HG03439 (cell line): Measurements from ENCODE around the gene B4GALT5.

ENCODE experiments used
- ATAC-seq: cut with Tn5 transposase; IDR thresholded peaks from one replicate; pipeline ENCODE4 v1.9.1; 2021; ENCODE audit warnings: mild to moderate bottlenecking, moderate library complexity; ENCODE audit not compliant: unreplicated experiment

B4GALT5 gene

GRCh38 chr20:49701916-49702315, 11.8 kb downstream of the B4GALT5 start:
- ATAC-seq = no peak

DNA sequence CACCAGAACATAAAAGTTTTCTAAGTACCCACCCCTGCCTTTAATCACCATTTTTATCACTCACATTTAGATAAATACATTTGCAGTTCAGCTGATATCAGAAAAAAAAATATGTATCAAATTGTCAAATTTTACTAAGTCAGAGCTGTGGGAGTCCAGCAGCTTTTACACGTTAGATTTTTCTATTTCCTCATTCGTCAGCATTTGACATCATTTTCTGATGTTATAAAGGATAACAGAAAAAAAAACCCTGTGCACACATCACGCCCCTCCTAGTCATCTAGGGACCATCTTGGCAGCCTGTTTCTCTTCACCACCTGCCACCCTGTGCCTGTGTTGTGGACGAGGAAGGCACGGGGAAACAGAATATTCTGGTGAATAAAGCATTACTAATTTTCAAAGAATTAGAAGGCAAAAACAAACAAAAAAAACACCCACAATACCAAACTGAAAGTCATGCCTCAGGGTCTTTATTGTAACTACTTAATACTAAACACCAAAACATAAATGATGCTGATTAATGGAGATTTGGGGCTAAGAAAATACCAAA, 12.4 kb downstream of the B4GALT5 start:
- ATAC-seq = no peak

DNA sequence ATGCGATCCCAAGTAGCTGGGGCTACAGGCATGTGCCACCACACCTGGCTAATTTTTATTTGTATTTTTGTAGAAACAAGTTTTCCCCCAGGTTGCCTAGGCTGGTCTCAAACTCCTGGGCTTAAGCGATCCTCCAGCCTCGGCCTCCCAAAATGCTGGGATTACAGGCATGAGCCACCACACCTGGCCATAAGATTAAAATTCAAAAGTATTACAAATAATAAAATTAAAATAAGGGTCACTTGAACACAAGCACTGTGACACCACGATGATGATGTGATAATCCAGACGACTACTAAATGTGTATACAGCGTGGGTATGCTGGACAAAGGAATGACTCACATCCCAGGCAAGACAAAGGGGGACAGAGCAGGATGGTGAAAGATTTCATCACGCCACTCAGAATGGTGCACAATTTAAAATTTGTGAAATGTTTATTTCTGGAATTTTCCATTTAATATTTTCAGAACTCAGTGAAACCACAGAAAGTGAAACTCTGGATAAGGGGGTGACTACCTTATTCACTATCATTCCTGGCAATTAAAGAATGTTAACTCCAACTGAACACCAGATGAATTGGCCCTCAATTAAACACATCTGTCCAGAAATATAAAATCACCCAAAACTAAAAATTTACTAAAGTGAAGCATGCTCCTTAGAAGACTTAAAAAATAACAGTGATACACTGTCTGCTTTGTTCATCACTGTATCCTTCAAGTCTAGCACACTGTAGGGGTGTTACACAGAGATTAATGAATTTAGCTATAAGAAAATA, 13.1 kb downstream of the B4GALT5 start:
- ATAC-seq = no peak

DNA sequence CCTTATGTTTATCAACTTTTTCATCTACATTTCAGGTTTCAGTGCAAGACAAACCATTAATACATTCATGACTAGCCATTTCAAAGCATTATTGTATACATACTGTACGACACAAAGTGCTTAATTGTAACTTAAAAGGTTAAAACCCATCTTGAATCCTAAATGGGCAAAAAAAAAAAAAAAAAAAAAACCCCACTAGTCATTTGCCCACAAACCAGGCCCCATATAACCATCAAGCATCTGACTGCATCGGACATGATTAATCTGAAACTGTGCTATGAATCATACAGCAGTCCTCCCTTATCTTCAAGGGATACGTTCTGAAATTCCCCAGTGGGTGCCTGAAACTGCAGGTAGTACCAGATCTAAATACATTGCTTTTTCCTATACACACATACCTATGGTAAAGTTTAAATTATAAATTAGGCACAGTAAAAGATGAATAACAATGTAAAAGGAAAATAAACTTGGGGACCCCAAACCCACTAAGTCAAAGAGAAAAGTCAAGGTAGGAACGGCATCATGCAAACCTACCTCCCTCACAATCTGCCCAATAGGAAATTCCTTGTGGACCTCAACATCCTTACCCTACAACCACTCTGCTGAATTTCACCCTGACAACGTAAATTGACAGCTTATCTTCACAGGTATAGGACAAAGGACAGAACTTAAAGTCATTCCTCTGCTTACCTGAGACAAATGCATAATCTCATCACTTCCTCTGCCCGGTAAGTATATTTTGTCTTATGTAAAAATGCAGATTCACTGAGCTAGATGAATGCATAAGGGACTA, 14.3 kb downstream of the B4GALT5 start:
- ATAC-seq = peak; percentile 70

- no peak for ATAC-seq
These were observed 15.2 kb downstream of the B4GALT5 start for GRCh38 chr20:49698477-49698876.

- ATAC-seq = no peak
These were observed 16.6 kb downstream of the B4GALT5 start for GRCh38 chr20:49697071-49697470.

DNA sequence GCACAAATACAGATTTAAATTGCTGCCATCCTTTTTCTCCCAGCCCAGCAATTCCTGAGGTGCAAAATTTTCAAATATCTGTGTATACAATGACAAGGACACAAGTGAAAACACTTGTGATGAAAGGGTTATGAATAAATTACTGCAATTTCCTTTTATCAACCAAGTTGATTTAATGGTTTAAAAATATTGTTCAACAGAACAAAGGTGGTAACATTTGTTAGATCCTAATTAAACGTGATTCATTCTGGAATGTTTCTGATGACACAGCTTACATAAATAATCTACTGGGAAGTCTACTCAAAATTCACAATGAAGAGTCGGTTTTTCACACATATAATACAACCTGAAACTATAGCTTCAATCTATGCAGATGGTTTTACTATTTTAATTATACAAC, 17.1 kb downstream of the B4GALT5 start:
- no peak for ATAC-seq

DNA sequence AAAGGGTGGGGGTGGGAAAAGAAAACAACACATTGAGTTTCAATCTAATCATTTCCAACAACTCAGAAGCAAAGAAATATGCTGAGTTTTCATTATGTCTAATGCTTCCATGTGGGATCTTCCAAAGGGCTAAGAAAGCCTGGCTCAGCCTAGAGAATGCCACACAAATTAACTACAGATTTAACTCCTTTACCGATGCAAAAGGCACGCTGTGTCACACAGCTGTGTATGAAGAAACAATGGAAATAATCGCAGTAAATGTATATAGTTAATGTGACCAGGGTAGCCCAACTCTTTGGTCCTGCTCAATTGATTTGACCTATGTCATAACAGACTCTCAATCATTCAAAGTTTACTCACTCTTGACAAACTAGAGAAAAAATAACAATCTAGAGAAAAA, 17.8 kb downstream of the B4GALT5 start:
- ATAC-seq = no peak

DNA sequence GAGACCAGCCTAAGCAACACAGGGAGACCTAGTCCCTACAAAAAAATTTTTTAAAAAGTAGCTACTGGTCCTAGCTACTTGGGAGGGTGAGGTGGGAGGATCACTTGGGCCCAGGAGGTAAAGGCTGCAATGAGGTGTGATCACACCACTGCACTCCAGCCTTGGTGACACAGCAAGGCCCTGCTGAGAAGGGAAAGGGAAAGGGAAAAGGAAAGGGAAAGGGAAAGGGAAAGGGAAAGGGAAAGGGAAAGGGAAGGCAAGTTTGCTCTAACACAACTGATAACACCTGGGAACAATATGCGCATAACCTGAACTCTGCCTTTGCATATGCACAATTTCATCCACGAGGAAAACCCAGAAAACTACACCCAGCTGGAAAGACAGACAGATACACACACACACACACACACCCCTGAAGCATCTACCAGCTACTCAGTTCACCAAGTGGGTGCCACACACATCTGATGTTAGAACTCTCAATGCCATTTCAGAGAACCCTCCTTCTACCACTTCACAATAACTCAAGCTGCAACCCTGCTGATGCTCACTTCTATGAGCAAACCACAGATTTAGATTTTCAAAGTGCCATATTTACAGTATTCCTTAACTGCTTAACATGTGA, 19.1 kb downstream of the B4GALT5 start:
- no peak for ATAC-seq

- ATAC-seq = no peak
These were observed 20.1 kb downstream of the B4GALT5 start for GRCh38 chr20:49693435-49694171.

DNA sequence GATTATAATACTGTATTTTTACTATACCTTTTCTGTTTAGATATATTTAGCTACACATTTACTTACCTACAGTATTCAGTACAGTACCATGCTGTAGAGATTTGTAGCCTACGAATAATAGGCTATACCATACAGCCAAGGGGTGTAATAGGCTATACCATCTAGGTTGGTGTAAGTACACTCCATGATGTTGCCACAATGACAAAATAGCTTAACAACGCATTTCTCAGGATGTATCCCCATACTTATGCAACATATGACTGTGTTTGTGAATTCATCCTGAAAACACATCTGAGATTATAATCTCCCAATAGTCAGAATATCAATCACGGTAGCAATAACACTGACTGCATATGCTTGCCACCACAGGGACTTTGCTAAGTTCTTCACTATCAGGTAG, 20.7 kb downstream of the B4GALT5 start:
- ATAC-seq = no peak

DNA sequence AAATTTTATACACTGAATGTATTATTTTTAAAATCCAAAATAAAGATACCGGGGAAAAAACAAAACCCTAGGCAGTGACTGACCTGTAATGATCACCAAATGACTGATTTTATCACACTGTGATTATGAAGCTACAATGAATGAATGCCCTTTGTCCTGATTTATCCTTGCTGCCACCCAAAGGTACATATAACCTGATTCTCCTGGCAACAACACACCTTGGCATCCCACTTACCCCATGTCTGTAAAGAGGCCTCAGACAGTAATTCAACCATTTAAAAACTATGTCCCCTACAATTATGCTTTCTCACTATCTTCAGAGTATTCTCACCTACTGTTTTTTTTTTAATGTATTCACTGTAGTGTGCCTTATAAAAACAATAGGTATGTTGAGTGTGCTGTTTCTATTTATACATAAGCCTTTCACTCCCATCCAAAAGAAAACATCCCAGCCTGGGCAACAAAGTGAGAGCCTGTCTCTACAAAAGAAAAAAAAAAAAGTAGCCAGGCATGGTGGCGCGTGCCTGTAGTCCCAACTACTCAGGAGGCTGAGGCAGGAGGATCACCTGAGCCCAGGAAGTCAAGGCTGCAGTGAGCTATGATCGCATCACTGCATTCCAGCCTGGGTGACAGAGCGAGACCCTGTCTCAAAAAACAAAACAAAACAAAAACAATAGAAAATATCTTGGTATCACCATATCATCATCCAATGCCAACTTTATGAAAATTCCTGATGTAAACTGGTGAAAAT, 21.7 kb downstream of the B4GALT5 start:
- no peak for ATAC-seq

- ATAC-seq = no peak
These were observed 22.6 kb downstream of the B4GALT5 start for GRCh38 chr20:49690899-49691620.

- ATAC-seq = no peak
These were observed 25.8 kb downstream of the B4GALT5 start for GRCh38 chr20:49687595-49688567.

DNA sequence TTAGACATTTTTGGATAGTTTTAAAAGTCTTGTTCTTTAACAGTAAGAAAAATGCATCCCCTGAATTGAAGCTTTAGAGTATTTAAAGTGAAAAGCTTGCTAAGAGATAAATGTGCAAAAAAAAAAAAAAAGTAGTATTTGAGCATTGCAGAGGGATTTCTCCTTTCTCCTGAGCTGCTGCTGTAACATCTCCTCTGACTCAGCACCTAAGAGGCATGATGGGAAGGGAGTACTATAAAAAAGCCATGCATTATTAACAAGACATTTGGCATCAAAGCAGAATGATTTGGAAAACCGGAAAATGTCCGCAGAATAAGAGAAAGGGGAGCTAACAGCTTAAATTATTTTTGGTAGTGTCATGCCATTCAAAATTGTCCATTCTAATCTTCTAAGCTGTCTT, 27.9 kb downstream of the B4GALT5 start:
- no peak for ATAC-seq

GRCh38 chr20:49685161-49685601, 28.5 kb downstream of the B4GALT5 start:
- no peak for ATAC-seq

DNA sequence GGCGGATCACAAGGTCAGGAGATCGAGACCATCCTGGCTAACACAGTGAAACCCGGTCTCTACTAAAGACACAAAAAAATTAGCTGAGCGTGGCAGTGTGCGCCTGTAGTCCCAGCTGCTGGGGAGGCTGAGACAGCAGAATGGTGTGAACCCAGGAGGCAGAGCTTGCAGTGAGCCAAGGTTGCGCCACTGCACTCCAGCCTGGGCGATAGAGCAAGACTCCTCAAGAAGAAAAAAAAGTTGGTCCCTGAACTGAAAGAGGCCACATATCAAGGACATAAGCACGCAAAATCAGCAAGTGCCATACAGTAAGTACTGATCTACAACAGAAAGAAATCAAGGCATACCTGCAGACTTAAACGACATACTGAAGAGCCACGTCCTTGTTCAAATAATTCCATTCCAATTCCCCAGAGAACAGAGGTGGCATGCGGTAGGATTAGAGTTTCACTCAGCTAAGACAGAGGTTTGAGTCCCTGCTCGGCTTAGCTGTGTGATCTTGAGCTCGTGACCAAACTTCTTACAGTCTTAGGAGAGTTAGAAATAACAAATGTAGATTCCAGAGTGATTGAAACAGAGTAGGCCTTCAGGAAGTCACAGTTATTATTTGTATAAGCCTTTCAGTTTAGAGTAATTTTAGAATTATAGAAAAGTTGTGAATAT, 29.2 kb downstream of the B4GALT5 start:
- no peak for ATAC-seq

DNA sequence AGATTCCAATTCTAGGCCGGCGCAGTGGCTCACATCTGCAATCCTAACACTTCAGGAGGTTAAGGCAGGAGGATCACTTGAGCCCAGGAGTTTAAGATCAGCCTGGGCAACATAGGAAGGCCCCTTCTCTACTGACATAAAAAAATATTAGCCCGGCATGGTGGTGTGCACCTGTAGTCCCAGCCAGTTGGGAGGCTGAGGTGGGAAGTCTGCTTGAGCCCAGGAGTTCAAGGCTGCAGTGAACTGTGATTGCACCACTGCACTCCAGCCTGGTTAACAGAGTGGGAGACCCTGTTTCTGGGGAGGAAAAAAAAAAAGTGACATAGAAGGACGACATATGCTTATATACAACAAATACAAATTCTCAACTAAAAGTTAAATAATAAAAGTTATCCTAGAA, 30.9 kb downstream of the B4GALT5 start:
- no peak for ATAC-seq
